ENCODE measurements around the gene FCHO2. TPM values are rescaled to one million over a fixed set of nuclear protein-coding genes. Genes with fewer than 3 reads are reported as not detected.

The FCHO2 gene
- total RNA-seq, 1 donor from 2014 or later: 17.7 TPM

DNA sequence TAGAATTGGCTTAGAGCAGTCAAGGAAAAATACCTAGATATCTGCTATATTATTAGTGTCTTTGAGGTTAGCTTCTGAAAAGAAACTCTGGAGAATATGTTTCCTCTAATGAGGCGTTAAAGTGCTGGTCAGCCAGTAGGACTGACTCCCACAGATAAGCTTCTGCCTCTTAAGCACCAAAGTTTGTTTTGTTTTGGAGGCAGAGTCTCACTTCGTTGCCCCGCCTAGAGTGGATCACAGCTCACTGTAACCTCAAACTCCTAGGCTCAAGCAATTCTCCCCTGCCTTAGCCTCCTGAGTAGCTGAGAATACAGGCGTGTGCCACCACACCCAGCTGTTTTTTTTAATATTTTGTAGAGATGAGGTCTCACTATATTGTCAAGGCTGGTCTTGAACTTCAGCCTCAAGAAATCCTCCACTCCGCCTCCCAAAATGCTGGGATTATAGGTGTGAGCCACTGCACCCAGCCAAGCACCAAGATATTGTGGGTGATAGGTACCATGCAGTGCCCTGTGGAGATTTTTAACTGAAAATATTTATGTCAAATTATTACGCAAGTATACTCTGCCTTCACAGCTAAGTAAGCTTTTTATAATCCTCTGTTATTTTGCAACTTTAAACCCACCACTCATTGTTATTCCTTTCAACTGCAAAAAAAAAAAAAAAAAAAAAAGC lies 139.9 kb downstream of the FCHO2 start:
- no peak overlapping the region for H3K4me3 Mint-ChIP-seq

DNA sequence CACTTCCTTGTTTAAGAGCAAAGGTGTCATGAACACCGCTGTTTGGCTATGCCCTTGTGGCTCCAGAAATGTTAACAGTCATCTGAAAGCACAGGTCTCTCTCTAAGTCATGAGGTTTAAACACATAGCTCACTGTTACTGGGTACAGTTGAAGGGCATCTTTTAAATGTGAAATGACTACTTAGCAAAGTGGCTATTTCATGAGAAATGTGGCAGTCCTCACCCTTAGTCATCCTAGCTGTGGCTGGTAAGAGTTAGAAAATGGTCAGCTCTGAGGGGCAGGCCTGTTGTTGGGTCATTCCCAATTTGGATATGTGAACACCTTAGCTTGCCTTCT lies 140.4 kb downstream of the FCHO2 start:
- no peaks in the 10 kb centered on the region for H3K4me1 ChIP-seq
- Mint-ChIP-seq H3K27ac (no peak overlapping the region), H3K9me3 (peaks cover 7% of the 10 kb centered on the region), H3K36me3 (no peaks in the 10 kb centered on the region), H3K27me3 (ENCODE audit: insufficient read depth, low read depth) (no peaks in the 10 kb centered on the region), H3K4me3 (no peak overlapping the region), H3K4me1 (no peaks in the 10 kb centered on the region)
- H4K20me1 ChIP-seq (ENCODE audit: low read depth): no peaks in the 10 kb centered on the region
- DNase-seq (ENCODE audit: low spot score): no peak
- peaks cover 2% of the 10 kb centered on the region for H3K9me3 ChIP-seq (ENCODE audit: low read depth)
- no peaks in the 10 kb centered on the region for H3K79me2 ChIP-seq (ENCODE audit: low read depth)
- no peaks in the 10 kb centered on the region for H3K36me3 ChIP-seq
- no peak overlapping the region for H3K4me2 ChIP-seq
- H2AFZ ChIP-seq (replicated peaks): no peak overlapping the region
- H3K27me3 ChIP-seq: no peaks in the 10 kb centered on the region
- H3K9ac ChIP-seq: no peak overlapping the region
- H3K4me3 ChIP-seq: no peak overlapping the region
- no peaks in the 10 kb centered on the region for H3F3A ChIP-seq (ENCODE audit: low read depth)
- H3K27ac ChIP-seq: no peak overlapping the region
- TF ChIP-seq EZH2phosphoT487 (IDR thresholded peaks at IDR 0.05) (no peak), EZH2 (IDR thresholded peaks at IDR 0.05) (no peak)
- TF ChIP-seq, protein P1, sequence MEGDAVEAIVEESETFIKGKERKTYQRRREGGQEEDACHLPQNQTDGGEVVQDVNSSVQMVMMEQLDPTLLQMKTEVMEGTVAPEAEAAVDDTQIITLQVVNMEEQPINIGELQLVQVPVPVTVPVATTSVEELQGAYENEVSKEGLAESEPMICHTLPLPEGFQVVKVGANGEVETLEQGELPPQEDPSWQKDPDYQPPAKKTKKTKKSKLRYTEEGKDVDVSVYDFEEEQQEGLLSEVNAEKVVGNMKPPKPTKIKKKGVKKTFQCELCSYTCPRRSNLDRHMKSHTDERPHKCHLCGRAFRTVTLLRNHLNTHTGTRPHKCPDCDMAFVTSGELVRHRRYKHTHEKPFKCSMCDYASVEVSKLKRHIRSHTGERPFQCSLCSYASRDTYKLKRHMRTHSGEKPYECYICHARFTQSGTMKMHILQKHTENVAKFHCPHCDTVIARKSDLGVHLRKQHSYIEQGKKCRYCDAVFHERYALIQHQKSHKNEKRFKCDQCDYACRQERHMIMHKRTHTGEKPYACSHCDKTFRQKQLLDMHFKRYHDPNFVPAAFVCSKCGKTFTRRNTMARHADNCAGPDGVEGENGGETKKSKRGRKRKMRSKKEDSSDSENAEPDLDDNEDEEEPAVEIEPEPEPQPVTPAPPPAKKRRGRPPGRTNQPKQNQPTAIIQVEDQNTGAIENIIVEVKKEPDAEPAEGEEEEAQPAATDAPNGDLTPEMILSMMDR (IDR thresholded peaks at IDR 0.05): no peak

More for the DNA sequence above, 139.9 kb downstream of the FCHO2 start:
- Histone ChIP-seq H3K27me3 (no peaks in the 10 kb centered on the region), H2AFZ (replicated peaks) (no peak overlapping the region), H3K79me2 (ENCODE audit: low read depth) (no peaks in the 10 kb centered on the region), H3K4me1 (no peaks in the 10 kb centered on the region), H3K9ac (no peak overlapping the region), H3K9me3 (ENCODE audit: low read depth) (peaks cover 2% of the 10 kb centered on the region), H3F3A (ENCODE audit: low read depth) (no peaks in the 10 kb centered on the region), H3K36me3 (no peaks in the 10 kb centered on the region), H3K4me2 (no peak overlapping the region), H4K20me1 (ENCODE audit: low read depth) (no peaks in the 10 kb centered on the region), H3K4me3 (no peak overlapping the region), H3K27ac (no peak overlapping the region)
- DNase-seq (ENCODE audit: low spot score): no peak
- Mint-ChIP-seq H3K27me3 (ENCODE audit: insufficient read depth, low read depth) (no peaks in the 10 kb centered on the region), H3K36me3 (no peaks in the 10 kb centered on the region), H3K27ac (no peak overlapping the region), H3K4me1 (no peaks in the 10 kb centered on the region), H3K9me3 (peaks cover 7% of the 10 kb centered on the region)
- no peak for TF ChIP-seq EZH2phosphoT487 (IDR thresholded peaks at IDR 0.05)
- TF ChIP-seq, protein P1 (IDR thresholded peaks at IDR 0.05): no peak
- TF ChIP-seq EZH2 (IDR thresholded peaks at IDR 0.05): no peak

DNA sequence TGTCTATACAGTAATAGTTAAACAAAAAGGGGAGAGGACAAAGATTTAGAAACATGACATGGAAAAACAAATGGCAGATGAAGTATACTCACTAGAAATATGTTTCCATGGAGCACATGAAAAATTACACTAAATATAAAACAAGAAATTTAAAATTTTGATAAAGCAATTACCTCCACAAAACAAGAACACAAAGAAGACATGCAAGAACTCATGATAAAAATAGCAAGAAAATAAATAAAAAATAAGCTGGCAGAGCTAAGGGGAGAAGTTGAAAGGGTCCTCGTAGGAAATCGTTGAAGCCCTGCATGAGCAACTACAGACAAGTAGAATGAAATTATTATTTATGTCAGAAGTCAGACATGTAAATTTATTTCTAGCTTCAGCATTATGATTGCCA lies 141.9 kb downstream of the FCHO2 start:
- H3K36me3 Mint-ChIP-seq: no peaks in the 10 kb centered on the region
- TF ChIP-seq, protein P1 (IDR thresholded peaks at IDR 0.05): no peak
- TF ChIP-seq EZH2phosphoT487 (IDR thresholded peaks at IDR 0.05): no peak
- no peak overlapping the region for H3K27ac ChIP-seq
- no peaks in the 10 kb centered on the region for H3K4me1 Mint-ChIP-seq
- H3K27ac Mint-ChIP-seq: no peak overlapping the region
- peaks cover 7% of the 10 kb centered on the region for H3K9me3 Mint-ChIP-seq
- peaks cover 2% of the 10 kb centered on the region for H3K9me3 ChIP-seq (ENCODE audit: low read depth)
- no peak overlapping the region for H3K9ac ChIP-seq
- H3K79me2 ChIP-seq (ENCODE audit: low read depth): no peaks in the 10 kb centered on the region
- H3K4me1 ChIP-seq: no peaks in the 10 kb centered on the region
- no peaks in the 10 kb centered on the region for H3F3A ChIP-seq (ENCODE audit: low read depth)
- no peaks in the 10 kb centered on the region for H3K27me3 Mint-ChIP-seq (ENCODE audit: insufficient read depth, low read depth)
- no peaks in the 10 kb centered on the region for H3K27me3 ChIP-seq
- H4K20me1 ChIP-seq (ENCODE audit: low read depth): no peaks in the 10 kb centered on the region
- no peak overlapping the region for H3K4me2 ChIP-seq
- DNase-seq (ENCODE audit: low spot score): no peak
- no peak overlapping the region for H3K4me3 Mint-ChIP-seq
- H2AFZ ChIP-seq (replicated peaks): no peak overlapping the region
- H3K36me3 ChIP-seq: no peaks in the 10 kb centered on the region
- H3K4me3 ChIP-seq: no peak overlapping the region

All from neural progenitor cell (in vitro differentiated cells).